ENCODE data around the gene COL13A1. TPM values are rescaled to one million over a fixed set of nuclear protein-coding genes. Genes with fewer than 3 reads are reported as not detected.

Gene COL13A1
- not detected for total RNA-seq

GRCh38 chr10:69801434-69802315, at the start of gene COL13A1:
Gene COL13A1, plus strand, starts transcription at chr10:69801906. Its CDS starts 518 bp downstream, at chr10:69802424.

Other genes starting within 250 kb of the COL13A1 start
- not detected for gene NEUROG3, start 228.5 kb upstream of the COL13A1 start, total RNA-seq
- gene FAM241B, start 171.7 kb upstream of the COL13A1 start, total RNA-seq: 1 to 10 TPM; 5.2 to 6.1 TPM